ENCODE results near the gene ZFHX3. TPM values are rescaled to one million over a fixed set of nuclear protein-coding genes. Genes with fewer than 3 reads are reported as not detected.
A peak's percentile ranks its signal among the peaks of the same experiment; 100 is the strongest.

ZFHX3 gene, protein sequence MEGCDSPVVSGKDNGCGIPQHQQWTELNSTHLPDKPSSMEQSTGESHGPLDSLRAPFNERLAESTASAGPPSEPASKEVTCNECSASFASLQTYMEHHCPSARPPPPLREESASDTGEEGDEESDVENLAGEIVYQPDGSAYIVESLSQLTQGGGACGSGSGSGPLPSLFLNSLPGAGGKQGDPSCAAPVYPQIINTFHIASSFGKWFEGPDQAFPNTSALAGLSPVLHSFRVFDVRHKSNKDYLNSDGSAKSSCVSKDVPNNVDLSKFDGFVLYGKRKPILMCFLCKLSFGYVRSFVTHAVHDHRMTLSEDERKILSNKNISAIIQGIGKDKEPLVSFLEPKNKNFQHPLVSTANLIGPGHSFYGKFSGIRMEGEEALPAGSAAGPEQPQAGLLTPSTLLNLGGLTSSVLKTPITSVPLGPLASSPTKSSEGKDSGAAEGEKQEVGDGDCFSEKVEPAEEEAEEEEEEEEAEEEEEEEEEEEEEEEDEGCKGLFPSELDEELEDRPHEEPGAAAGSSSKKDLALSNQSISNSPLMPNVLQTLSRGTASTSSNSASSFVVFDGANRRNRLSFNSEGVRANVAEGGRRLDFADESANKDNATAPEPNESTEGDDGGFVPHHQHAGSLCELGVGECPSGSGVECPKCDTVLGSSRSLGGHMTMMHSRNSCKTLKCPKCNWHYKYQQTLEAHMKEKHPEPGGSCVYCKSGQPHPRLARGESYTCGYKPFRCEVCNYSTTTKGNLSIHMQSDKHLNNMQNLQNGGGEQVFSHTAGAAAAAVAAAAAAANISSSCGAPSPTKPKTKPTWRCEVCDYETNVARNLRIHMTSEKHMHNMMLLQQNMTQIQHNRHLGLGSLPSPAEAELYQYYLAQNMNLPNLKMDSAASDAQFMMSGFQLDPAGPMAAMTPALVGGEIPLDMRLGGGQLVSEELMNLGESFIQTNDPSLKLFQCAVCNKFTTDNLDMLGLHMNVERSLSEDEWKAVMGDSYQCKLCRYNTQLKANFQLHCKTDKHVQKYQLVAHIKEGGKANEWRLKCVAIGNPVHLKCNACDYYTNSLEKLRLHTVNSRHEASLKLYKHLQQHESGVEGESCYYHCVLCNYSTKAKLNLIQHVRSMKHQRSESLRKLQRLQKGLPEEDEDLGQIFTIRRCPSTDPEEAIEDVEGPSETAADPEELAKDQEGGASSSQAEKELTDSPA (N-terminal part only)
- total RNA-seq (10 to 100 TPM in 4 of 6 donors, 1 to 10 TPM in 2; 8.7 to 17.6 (median 10.4) TPM), polyA plus RNA-seq (1 to 10 TPM; 2.5 to 4.5 TPM)

GRCh38 chr16:73047536-73048291, at the start of gene ZFHX3:
Gene ZFHX3 (minus strand): TSS chr16:73048128. CDS start chr16:72960145, 87,983 bp downstream.
- peaks cover 19 to 50% (median 44%) of the 10 kb centered on the region in 3 donors for H3K4me1 ChIP-seq

GRCh38 chr16:73096510-73096909, 48.6 kb upstream of the ZFHX3 start:
- no peak for FAIRE-seq
- Histone ChIP-seq H3K4me3 (no peak overlapping the region), H3K4me1 (peaks cover 0 to 3% (median 0%) of the 10 kb centered on the region in 3 donors), H3K27me3 (no peaks in the 10 kb centered on the region), H3K9me3 (no peaks in the 10 kb centered on the region), H3K36me3 (no peaks in the 10 kb centered on the region), H3K27ac (no peak overlapping the region)
- no peak for TF ChIP-seq CTCF (IDR thresholded peaks at IDR 0.05)
- intact Hi-C loops (cut with DNase I): no loop called here
- no peak for DNase-seq
- ATAC-seq: no peak
- WGBS, 2 donors: 64 to 78% methylated on average over 3 of the region's 3 CpGs

More at GRCh38 chr16:73047536-73048291, at the start of gene ZFHX3:
- intact Hi-C loops (cut with DNase I): loop anchor here in 2 of 3 donors (10.0 kb wide), 2 partner anchors 83 to 213 kb away; no protein-coding TSS in a partner anchor
- Histone ChIP-seq H3K27ac (peak within 1 kb of the TSS; percentile 89 to 92 (median 90)), H3K9me3 (no peaks in the 10 kb centered on the region), H3K27me3 (no peaks in the 10 kb centered on the region), H3K4me3 (peak within 1 kb of the TSS; percentile 77 to 89 (median 81)), H3K36me3 (no peaks in the 10 kb centered on the region)
- ATAC-seq (peak; percentile 80 to 87 (median 84)), DNase-seq (peak; percentile 80 to 92 (median 84)), FAIRE-seq (no peak)
- TF ChIP-seq CTCF (IDR thresholded peaks at IDR 0.05): no peak
- WGBS, 2 donors: 1% methylated on average over 32 to 64 of the region's 64 CpGs

GRCh38 chr16:73095885-73096421, 48.0 kb upstream of the ZFHX3 start:
- Histone ChIP-seq H3K27ac (no peak overlapping the region), H3K4me1 (peaks cover 0 to 3% (median 0%) of the 10 kb centered on the region in 3 donors), H3K9me3 (no peaks in the 10 kb centered on the region), H3K36me3 (no peaks in the 10 kb centered on the region), H3K4me3 (no peak overlapping the region), H3K27me3 (no peaks in the 10 kb centered on the region)
- 40 to 43% methylated on average over 9 of the region's 9 CpGs for WGBS, 2 donors
- intact Hi-C loops (cut with DNase I): no loop called here
- DNase-seq (peak in 1 of 6 donors; percentile 36), FAIRE-seq (no peak), ATAC-seq (peak in 1 of 4 donors; percentile 18)
- TF ChIP-seq CTCF (IDR thresholded peaks at IDR 0.05): no peak
